H9 (cell line): Measurements from ENCODE around the gene CHMP4B. TPM values are rescaled to one million over a fixed set of nuclear protein-coding genes. Genes with fewer than 3 reads are reported as not detected.
A peak's percentile ranks its signal among the peaks of the same experiment; 100 is the strongest.

ENCODE experiments used
- DNase-seq: peaks from one replicate; pipeline ENCODE4 v3.0.0-alpha.2; 2017
- H2AFZ ChIP-seq: one replicate; pipeline ENCODE4 v1.6.1; 2013; ENCODE audit warnings: mild to moderate bottlenecking, low read length, control low read depth, moderate library complexity
- H2AK5ac ChIP-seq: 2 replicates; pipeline ENCODE4 v1.6.1; 2013; ENCODE audit warnings: low read length, control low read depth, mixed read lengths; ENCODE audit not compliant: insufficient read length
- H2BK120ac ChIP-seq: one replicate; pipeline ENCODE4 v1.6.1; 2013; ENCODE audit warnings: low read depth, mild to moderate bottlenecking, low read length, control low read depth, inconsistent platforms; ENCODE audit not compliant: poor library complexity, severe bottlenecking
- H2BK12ac ChIP-seq: 2 replicates; pipeline ENCODE4 v1.6.1; 2013; ENCODE audit warnings: low read length, control low read depth, mixed read lengths, low read depth; ENCODE audit not compliant: insufficient read length
- H2BK15ac ChIP-seq: 2 replicates; pipeline ENCODE4 v1.6.1; 2013; ENCODE audit warnings: low read depth, low read length, control low read depth
- H2BK20ac ChIP-seq: one replicate; pipeline ENCODE4 v1.6.1; 2013; ENCODE audit warnings: low read depth, mild to moderate bottlenecking, low read length, control low read depth, inconsistent platforms; ENCODE audit not compliant: poor library complexity, severe bottlenecking
- H2BK5ac ChIP-seq: 2 replicates; pipeline ENCODE4 v1.6.1; 2013; ENCODE audit warnings: low read length, control low read depth, mixed read lengths; ENCODE audit not compliant: insufficient read length
- H3K14ac ChIP-seq: 2 replicates; pipeline ENCODE4 v1.6.1; 2013; ENCODE audit warnings: low read length, control low read depth; ENCODE audit not compliant: insufficient read depth
- H3K18ac ChIP-seq: 2 replicates; pipeline ENCODE4 v1.6.1; 2013; ENCODE audit warnings: low read depth, mild to moderate bottlenecking, mixed read lengths, low read length, control low read depth; ENCODE audit not compliant: insufficient read length
- H3K23ac ChIP-seq: 2 replicates; pipeline ENCODE4 v1.6.1; 2013; ENCODE audit warnings: low read length, control low read depth, mixed read lengths, low read depth; ENCODE audit not compliant: insufficient read length
- H3K23me2 ChIP-seq: 2 replicates; pipeline ENCODE4 v1.6.1; 2013; ENCODE audit warnings: low read depth, mild to moderate bottlenecking, mixed read lengths, low read length, control low read depth; ENCODE audit not compliant: insufficient read length, poor library complexity, severe bottlenecking
- H3K27ac ChIP-seq: 2 replicates; pipeline ENCODE4 v1.5.1; 2013; ENCODE audit warnings: low read length, control low read depth, mixed read lengths, low read depth; ENCODE audit not compliant: insufficient read length
- H3K27me3 ChIP-seq: 2 replicates; pipeline ENCODE4 v1.6.1; 2013; ENCODE audit warnings: low read length, control low read depth, inconsistent platforms; ENCODE audit not compliant: insufficient read depth
- H3K4ac ChIP-seq: 2 replicates; pipeline ENCODE4 v1.6.1; 2013; ENCODE audit warnings: low read depth, mild to moderate bottlenecking, control low read depth, inconsistent platforms, low read length, moderate library complexity
- H3K4me1 ChIP-seq: 2 replicates; pipeline ENCODE4 v1.6.1; 2013; ENCODE audit warnings: low read length, control low read depth, inconsistent platforms; ENCODE audit not compliant: insufficient read depth
- H3K4me2 ChIP-seq: 2 replicates; pipeline ENCODE4 v1.6.1; 2013; ENCODE audit warnings: low read length, control low read depth, mixed read lengths; ENCODE audit not compliant: insufficient read length, insufficient read depth
- H3K56ac ChIP-seq: 2 replicates; pipeline ENCODE4 v1.6.1; 2013; ENCODE audit warnings: low read depth, mild to moderate bottlenecking, mixed read lengths, low read length, control low read depth; ENCODE audit not compliant: insufficient read length
- H3K79me1 ChIP-seq: 2 replicates; pipeline ENCODE4 v1.6.1; 2013; ENCODE audit warnings: low read depth, mild to moderate bottlenecking, moderate library complexity, low read length, control low read depth, inconsistent platforms; ENCODE audit not compliant: insufficient read depth, poor library complexity, severe bottlenecking
- H3K79me2 ChIP-seq: 2 replicates; pipeline ENCODE4 v1.6.1; 2013; ENCODE audit warnings: low read length, control low read depth, inconsistent platforms; ENCODE audit not compliant: insufficient read depth
- H3K9ac ChIP-seq: 2 replicates; pipeline ENCODE4 v1.6.1; 2013; ENCODE audit warnings: low read length, control low read depth, mixed read lengths; ENCODE audit not compliant: insufficient read length; ENCODE audit errors: extremely low read depth
- H3K9me3 ChIP-seq: one replicate; pipeline ENCODE4 v1.6.1; 2013; ENCODE audit warnings: low read depth, low read length, inconsistent platforms; ENCODE audit not compliant: control insufficient read depth
- H3T11ph ChIP-seq: one replicate; pipeline ENCODE4 v1.6.1; 2013; ENCODE audit warnings: mild to moderate bottlenecking, low read length, control low read depth, inconsistent platforms
- H4K20me1 ChIP-seq: one replicate; pipeline ENCODE4 v1.6.1; 2013; ENCODE audit not compliant: control insufficient read depth, insufficient read length, insufficient read depth
- H4K5ac ChIP-seq: 2 replicates; pipeline ENCODE4 v1.6.1; 2013; ENCODE audit warnings: low read depth, mild to moderate bottlenecking, mixed read lengths, low read length, control low read depth; ENCODE audit not compliant: insufficient read length
- H4K8ac ChIP-seq: replicated peaks from 2 replicates; pipeline ENCODE4 v1.6.1; 2013; ENCODE audit warnings: low read length, control low read depth, mixed read lengths, low read depth; ENCODE audit not compliant: insufficient read length
- H4K91ac ChIP-seq: 2 replicates; pipeline ENCODE4 v1.6.1; 2013; ENCODE audit warnings: low read depth, mild to moderate bottlenecking, moderate library complexity, mixed read lengths, low read length, control low read depth; ENCODE audit not compliant: insufficient read length
- H3K27ac Mint-ChIP-seq, 3 experiments: 2 replicates in 2 of 3; 3 replicates in 1 of 3; pipeline ENCODE4 v1.8.0; 2020 to 2021; ENCODE audit warnings: mixed read lengths in 3 of 3, mild to moderate bottlenecking in 1 of 3, moderate library complexity in 1 of 3
- H3K27me3 Mint-ChIP-seq: 2 replicates; pipeline ENCODE4 v1.8.0; 2021; ENCODE audit warnings: low read depth, mild to moderate bottlenecking, moderate library complexity, mixed read lengths
- H3K36me3 Mint-ChIP-seq, 3 experiments: 2 replicates in 2 of 3; 3 replicates in 1 of 3; pipeline ENCODE4 v1.8.0; 2020 to 2021; ENCODE audit warnings: low read depth in 3 of 3, mixed read lengths in 3 of 3; ENCODE audit not compliant: insufficient read depth in 1 of 3
- H3K4me1 Mint-ChIP-seq, 2 experiments: 2 replicates each; pipeline ENCODE4 v1.8.0; 2020; ENCODE audit warnings: mixed read lengths in 2 of 2
- H3K4me3 Mint-ChIP-seq, 2 experiments: 2 replicates in 1 of 2; 3 replicates in 1 of 2; pipeline ENCODE4 v1.8.0; 2020 to 2021; ENCODE audit warnings: mild to moderate bottlenecking in 2 of 2, mixed read lengths in 2 of 2, moderate library complexity in 1 of 2
- H3K9me3 Mint-ChIP-seq, 2 experiments: 2 replicates in 1 of 2; 3 replicates in 1 of 2; pipeline ENCODE4 v1.8.0; 2020; ENCODE audit warnings: mild to moderate bottlenecking in 2 of 2, mixed read lengths in 2 of 2, moderate library complexity in 1 of 2
- CTCF ChIP-seq: fragments of 200-600 bp; sonication (generic); conservative IDR thresholded peaks from 3 replicates; pipeline ENCODE4 v1.8.0; 2021; ENCODE audit warnings: antibody characterized with exemption, mild to moderate bottlenecking
- WGBS: extraction: QIAGEN DNeasy Blood & Tissue Kit; methylation state at CpG from one replicate; pipeline ENCODE4 v1.1.7; 2013; ENCODE audit warnings: missing lambda C conversion rate, low lambda C conversion rate, mixed read lengths; ENCODE audit not compliant: insufficient read length; ENCODE audit errors: extremely low coverage; 5-methylcytosine and 5-hydroxymethylcytosine counted together
- total RNA-seq: library from RNA; stranded (reverse); gene quantifications from 2 replicates; pipeline ENCODE4 v1.2.1, GENCODE V29; 2021

CHMP4B gene
- total RNA-seq, 1 experiment from 2014 or later: 94.9 TPM

DNA sequence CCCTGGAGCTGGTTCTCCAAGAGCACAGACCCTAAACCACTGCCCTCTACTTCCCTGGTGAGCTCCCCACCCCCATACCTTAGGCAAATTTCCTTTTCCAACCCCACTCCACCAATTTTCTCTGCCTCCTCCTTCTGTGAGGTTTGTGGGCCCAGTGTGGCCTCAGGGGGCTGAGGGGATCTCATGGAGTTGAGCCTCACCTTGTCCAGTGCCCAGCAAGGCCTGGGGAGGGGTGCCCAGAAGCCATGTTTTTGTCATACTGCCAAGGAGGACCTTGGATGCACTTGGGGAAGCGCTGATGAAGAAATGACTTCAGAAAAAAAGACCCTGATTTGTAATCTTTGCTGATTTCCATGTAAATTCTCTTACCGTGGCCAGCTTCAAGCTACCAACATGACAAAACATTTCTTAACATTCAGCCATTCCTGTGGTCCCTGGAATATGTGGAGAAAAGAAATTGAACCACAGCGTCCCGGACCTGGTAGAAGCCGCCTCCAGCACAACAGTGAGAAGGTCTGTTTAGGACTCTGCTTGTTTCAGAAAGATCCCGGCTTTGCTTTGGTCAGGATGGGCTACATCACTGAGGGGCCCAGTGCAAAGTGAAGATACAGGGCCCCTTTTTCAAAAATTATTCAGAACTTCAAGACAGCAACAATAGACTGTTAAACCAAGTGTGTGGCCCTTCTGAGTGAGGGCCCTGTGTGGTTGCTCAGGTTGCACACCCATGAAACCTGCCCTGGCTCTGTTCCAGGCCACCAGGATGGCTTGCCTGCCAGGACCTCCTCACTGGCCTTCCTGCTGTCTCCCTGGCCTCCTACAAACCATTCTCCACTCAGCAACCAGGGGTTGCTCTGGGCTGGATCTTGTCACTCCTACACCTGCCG lies 52.5 kb downstream of the CHMP4B start:
- Histone ChIP-seq H4K91ac (no peak overlapping the region), H3K14ac (no peak overlapping the region), H2BK5ac (no peak overlapping the region), H3K79me2 (no peaks in the 10 kb centered on the region), H2BK12ac (no peak overlapping the region), H3K4me2 (no peak overlapping the region), H3T11ph (no peak overlapping the region), H2BK120ac (no peak overlapping the region), H3K4ac (no peak overlapping the region), H2AFZ (no peak overlapping the region), H4K5ac (no peak overlapping the region), H2AK5ac (no peak overlapping the region), H2BK15ac (no peak overlapping the region), H2BK20ac (no peak overlapping the region), H3K27me3 (no peaks in the 10 kb centered on the region), H3K23me2 (no peaks in the 10 kb centered on the region), H4K8ac (no peak overlapping the region), H3K23ac (no peak overlapping the region), H3K27ac (no peak overlapping the region), H3K4me1 (no peaks in the 10 kb centered on the region), H3K18ac (no peak overlapping the region), H3K9ac (no peak overlapping the region), H3K9me3 (no peaks in the 10 kb centered on the region), H3K79me1 (no peaks in the 10 kb centered on the region), H3K56ac (no peak overlapping the region), H4K20me1 (no peaks in the 10 kb centered on the region)
- H3K36me3 Mint-ChIP-seq: no peaks in the 10 kb centered on the region
- no CpG with 5 or more reads among the region's 7 CpGs for WGBS
- TF ChIP-seq CTCF: no peak
- H3K4me3 Mint-ChIP-seq: no peak overlapping the region
- no peak for DNase-seq
- H3K27ac Mint-ChIP-seq: peak overlapping the region in 2 of 3 experiments; percentile 24 to 33; a peak in 1 of 7 replicates
- H3K4me1 Mint-ChIP-seq: peaks cover 14 to 19% of the 10 kb centered on the region in 2 experiments
- no peaks in the 10 kb centered on the region for H3K9me3 Mint-ChIP-seq
- no peaks in the 10 kb centered on the region for H3K27me3 Mint-ChIP-seq
